Cortex of kidney (tissue), 1 donor: ENCODE data around the gene MICALL1.
"Not testable (repeated sequence)": the region's sequence is repeated elsewhere in the genome, so short reads cannot be mapped to it uniquely, and the experiment has no call there.

Source experiments
- DNase-seq: peaks from one replicate; lab custom pipeline; 2025; lab: John Stamatoyannopoulos, UW

The MICALL1 gene

DNA sequence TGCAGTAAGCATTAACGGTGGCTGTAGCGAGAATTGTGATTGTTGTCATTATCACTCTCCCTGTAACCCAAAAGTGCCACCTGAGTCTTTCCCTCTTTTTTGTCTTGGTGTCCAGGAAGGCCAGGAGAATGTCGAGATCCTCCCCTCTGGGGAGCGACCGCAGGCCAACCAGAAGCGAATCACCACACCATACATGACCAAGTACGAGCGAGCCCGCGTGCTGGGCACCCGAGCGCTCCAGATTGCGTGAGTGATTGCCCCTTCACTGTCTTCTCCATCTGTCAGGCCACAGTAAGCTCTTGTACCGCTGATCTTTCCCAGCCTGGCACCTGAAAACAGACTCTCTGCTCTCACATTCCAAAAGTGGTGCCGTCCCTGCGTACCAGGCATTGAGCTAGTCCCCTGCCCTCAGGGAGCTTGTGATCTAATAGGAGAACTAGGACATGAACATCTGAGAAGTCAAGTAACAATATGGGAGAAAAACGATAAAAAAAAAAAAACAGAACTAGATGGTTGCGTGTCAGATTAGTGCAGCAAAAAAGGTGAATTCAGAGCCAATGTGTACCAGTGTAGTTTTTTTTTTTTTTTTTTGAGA is 53.2 kb downstream of the MICALL1 start:
- DNase-seq, result no peak

DNA sequence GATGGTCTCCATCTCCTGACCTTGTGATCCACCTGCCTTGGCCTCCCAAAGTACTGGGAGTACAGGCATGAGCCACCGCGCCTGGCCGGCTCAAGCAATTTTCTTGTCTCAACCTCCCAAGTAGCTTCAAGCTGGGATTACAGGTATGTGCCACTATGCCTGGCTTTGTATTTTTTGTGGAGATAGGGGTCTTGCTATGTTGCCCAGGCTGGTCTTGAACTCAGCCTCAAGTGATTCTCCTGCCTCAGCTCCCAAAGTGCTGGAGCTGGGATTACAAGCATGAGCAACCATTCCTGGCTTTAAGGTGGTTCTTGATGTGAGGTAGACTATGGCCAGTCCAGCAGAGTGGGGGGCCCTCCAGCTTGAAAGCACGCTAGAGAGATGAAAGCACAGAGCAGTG is 55.0 kb downstream of the MICALL1 start:
- DNase-seq, result no peak

GRCh38 chr22:37965940-37966664 is 60.0 kb downstream of the MICALL1 start:
- no peak for DNase-seq

DNA sequence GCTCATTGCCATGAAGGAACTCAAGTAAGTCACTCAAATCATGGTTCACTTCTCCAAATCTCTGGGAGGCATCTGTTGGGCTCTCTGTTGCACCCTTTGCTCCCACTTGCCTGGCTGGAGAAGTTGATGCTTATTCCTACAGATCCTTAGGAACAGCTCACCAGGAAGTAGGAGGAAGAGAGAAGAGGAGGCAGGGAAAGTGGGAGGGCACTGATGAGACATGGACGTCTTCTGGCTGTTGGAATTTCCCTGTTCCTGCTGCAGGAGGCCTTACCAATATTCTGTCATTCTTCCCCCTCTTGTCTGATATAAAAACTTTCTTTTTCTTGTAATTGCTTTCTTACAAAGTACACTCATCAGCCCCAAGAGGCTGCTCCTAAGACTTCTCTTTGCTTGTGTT is 61.0 kb downstream of the MICALL1 start:
- no peak for DNase-seq

GRCh38 chr22:37967637-37968451 is 61.7 kb downstream of the MICALL1 start:
- DNase-seq, result no peak

GRCh38 chr22:37968452-37969251 is 62.6 kb downstream of the MICALL1 start:
- DNase-seq, result no peak

GRCh38 chr22:37970864-37971263 is 64.8 kb downstream of the MICALL1 start:
- DNase-seq, result no peak

GRCh38 chr22:37971475-37972434 is 65.7 kb downstream of the MICALL1 start:
- no peak for DNase-seq

- DNase-seq, result no peak
Measured at GRCh38 chr22:37972527-37972926, 66.4 kb downstream of the MICALL1 start.

DNA sequence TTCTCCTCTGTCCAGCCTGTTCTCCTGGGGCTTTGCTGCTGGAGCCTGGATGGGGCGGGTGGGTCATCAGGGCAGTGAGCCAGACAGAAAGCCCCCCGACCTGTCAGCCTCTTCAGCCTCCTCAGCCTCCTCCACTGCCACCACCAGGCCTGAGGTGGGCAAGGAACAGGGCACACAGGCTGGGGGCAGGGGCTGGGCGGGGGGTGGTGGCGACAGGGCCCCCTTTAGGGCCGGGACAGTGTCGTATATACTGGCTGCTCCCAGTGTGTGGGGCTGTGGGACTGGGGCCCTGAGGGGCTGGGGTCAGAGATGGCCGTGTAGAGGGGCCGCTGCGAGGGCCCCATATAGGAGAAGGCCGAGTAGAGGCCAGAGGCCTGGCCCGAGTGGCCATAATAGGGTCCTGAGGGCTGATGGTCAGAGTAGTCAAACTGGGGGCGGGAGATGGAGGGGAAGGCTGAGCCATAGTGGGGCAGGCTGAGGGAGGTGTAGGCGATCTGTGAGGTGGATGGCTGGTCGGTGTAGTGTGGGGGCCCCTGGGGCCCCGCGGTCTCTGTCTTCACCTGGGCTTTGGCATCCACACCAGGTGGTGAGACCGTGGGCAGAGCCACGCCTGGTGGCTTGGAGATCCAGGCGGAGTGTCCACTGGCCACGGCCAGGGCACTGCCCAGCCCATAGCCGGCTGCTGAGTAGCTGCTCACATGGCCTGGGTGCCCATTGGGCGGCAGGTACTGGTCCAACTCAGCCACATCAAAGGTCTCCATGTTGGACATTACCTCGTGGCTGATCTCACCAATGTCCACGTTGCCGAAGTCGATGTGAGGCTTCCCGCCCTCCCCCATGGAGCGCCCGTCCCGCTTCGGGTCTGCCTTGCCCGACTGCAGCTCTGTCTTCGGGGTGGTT is 67.4 kb downstream of the MICALL1 start:
- no peak for DNase-seq

GRCh38 chr22:37975153-37975552 is 69.1 kb downstream of the MICALL1 start:
- no peak for DNase-seq

DNA sequence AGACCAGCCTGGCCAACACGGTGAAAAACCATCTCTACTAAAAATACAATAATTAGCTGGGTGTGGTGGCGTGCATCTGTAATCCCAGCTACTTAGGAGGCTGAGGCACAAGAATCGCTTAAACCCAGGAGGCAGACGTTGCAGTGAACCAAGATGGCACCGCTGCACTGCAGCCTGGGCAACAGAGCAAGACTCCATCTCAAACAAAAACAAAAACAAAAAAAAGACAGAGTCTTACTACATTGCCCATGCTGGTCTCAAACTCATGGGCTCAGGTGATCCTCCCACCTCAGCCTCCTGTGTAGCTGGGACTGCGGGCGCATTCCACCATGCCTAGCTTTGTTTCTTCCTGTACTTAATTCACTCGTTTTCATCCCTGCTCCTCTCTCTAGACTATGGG is 69.9 kb downstream of the MICALL1 start:
- not testable (repeated sequence) for DNase-seq

- no peak for DNase-seq
Measured at GRCh38 chr22:37976547-37976946, 70.5 kb downstream of the MICALL1 start.

DNA sequence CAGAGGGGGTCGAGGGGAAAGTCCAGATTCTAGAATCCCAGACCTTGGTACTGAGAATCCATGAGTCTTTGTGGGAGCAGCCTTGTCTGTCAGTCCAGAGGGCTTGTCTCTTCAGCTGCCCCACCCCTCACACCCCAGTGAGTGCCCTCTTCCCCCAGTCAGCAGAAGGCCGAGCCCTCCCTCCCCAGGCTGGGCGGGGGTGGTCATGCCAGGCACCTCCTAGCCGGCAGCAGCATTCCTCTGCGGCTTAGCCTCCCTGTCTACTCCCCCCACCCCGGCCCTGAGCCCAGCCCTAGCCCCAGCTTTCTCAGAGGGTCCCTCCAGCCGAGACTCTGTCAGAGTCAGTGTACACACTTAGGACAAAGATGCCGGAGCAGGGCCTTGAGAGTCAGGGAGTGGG is 73.7 kb downstream of the MICALL1 start:
- DNase-seq, result no peak

DNA sequence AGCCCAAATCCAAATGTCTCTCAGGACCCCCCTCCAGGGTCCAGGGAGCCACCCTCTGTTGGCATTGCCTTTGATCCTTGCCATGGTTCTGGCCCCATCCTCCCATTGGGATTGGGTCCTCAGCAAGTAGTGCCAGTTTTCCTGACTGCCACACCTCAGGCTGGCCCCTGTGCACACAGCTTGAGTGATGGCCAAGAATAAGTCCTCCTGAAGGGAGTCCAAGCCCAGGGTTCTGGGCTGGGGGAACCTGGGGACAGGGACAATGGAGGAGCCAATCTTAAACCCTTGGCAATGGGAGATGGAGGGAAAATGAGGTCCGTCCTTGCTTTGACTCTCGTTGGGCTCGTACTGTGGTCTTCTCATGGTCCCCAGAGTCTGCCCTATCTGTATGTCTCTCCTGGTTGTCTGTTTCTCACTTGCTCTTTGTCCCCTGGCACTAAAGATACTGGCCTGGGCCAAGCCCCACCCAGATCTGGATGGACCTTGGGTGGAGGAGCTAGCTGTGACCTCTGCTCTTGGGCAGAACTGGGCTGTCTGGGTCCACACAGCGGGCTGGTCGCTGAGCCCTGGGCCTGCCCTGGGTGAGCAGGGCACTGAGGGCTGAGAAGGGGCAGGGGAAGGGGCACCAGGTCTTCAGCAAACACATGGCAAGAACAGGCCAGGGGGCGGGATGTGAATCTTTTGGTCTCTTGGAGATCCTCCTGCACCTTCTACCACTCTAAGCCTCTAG is 75.3 kb downstream of the MICALL1 start:
- DNase-seq, result no peak

DNA sequence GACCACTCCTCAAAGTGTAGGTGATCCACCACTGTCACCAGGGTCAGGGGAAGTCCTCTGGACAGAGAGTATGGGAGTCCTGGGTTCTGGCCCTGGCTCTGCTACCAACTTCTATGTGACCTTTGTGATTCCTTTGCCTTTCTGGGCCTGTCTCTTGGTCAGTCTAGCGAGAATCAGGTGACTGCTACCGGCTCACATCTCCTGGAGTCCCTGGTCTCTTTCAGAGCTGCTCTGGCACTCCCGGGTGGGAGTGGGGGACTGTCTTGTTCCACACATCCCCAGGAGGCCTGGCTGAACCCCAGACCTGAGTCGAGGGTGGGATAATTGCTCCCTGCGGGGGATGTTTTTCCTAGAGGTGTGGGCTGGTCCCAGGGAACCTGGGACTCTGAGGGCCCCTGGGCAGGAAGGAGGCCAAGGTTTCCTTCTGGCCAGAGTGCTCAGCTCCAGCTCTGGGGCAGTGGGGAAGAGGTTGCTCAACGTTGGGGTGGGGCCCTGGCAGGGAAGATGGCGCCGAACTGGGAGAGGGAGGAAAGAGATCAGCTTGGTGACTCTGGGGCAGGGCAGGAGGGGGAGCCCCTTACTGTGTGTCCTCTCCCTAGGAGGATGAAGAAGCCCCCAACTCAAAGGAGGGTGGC is 76.2 kb downstream of the MICALL1 start:
- DNase-seq, result no peak

- no peak for DNase-seq
Measured at GRCh38 chr22:37982938-37983859, 77.1 kb downstream of the MICALL1 start.
